Muscle layer of colon (tissue), 2 donors: ENCODE data around the gene PRIMA1.

Experiments
- H3K27ac ChIP-seq: one replicate; pipeline ENCODE4 v1.7.0; 2013; ENCODE audit warnings: low read depth, mild to moderate bottlenecking, low read length, moderate library complexity
- H3K27me3 ChIP-seq, 2 donors: one replicate each; pipeline ENCODE4 v1.7.0; 2013; ENCODE audit warnings: low read length in 2 of 2, mild to moderate bottlenecking in 2 of 2; ENCODE audit not compliant: insufficient read depth in 2 of 2, control insufficient read depth in 1 of 2
- H3K36me3 ChIP-seq: one replicate; pipeline ENCODE4 v1.7.0; 2013; ENCODE audit warnings: mild to moderate bottlenecking, low read length; ENCODE audit not compliant: insufficient read depth
- H3K4me1 ChIP-seq: one replicate; pipeline ENCODE4 v1.7.0; 2013; ENCODE audit warnings: mild to moderate bottlenecking, low read length; ENCODE audit not compliant: insufficient read depth
- H3K4me3 ChIP-seq, 2 donors: one replicate each; pipeline ENCODE4 v1.7.0; 2013; ENCODE audit warnings: low read length in 2 of 2, low read depth in 1 of 2, mild to moderate bottlenecking in 1 of 2, moderate library complexity in 1 of 2
- H3K9ac ChIP-seq: one replicate; pipeline ENCODE4 v1.7.0; 2013; ENCODE audit warnings: low read length
- H3K9me3 ChIP-seq: one replicate; pipeline ENCODE4 v1.7.0; 2013; ENCODE audit warnings: mild to moderate bottlenecking, low read length
- donor health status: abdominal sarcoma.
- donor health status: Adenocarcinoma of cecum.

PRIMA1 gene

DNA sequence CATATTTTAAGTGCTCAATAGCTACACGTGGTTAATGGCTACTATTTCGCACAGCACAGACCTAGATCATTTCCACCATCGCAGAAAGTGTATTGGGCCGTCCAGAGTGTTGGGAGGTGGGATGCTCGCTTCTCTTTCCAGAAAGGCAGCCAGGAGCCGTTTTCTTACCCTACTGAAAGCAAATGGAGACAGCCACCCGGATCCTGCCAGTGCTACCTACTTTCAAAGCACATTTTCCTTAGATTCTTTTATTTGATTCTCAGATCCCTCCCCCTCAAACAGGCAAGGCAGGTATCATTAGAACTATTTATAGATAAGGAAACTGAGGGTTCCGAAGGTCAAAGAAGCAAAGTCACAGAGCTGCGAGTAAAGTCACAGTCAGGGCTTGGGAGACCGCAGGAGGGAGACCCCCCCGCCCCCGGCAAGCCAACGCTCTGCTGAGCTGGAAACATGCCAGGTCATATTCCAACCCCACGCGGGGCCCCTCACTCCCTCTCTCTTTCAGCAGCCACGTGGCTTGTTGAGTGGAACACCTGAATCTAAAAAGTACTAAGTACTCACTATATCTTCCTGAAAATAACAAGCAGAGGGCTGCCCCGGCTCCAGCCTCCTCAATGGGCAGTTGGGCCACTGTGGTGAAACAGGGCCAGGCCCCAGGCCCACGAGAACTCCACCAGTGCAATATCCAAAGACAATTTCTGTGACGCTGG is 36.2 kb downstream of the PRIMA1 start:
- no peak overlapping the region for H3K27ac ChIP-seq
- no peak overlapping the region for H3K4me3 ChIP-seq
- no peaks in the 10 kb centered on the region for H3K36me3 ChIP-seq
- no peaks in the 10 kb centered on the region for H3K27me3 ChIP-seq
- H3K9ac ChIP-seq = no peak overlapping the region
- H3K4me1 ChIP-seq = peaks cover 26% of the 10 kb centered on the region
- no peaks in the 10 kb centered on the region for H3K9me3 ChIP-seq

DNA sequence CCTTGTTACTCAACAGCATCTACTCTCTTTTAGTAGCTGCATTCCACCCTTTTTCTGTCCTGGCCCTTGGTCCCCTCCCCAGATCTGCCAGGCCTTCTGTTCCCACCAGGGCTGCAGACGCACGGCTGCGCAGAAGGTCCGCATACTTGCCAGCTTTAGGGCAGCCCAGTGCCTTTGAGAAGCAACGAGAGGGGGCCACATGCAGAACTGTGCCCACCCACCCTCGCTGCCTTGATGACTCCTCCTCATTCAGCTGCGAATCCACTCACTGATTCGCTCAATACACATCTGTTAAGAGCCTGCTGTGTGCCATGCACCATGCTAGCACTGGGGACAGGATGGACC is 39.2 kb downstream of the PRIMA1 start:
- no peak overlapping the region for H3K9ac ChIP-seq

DNA sequence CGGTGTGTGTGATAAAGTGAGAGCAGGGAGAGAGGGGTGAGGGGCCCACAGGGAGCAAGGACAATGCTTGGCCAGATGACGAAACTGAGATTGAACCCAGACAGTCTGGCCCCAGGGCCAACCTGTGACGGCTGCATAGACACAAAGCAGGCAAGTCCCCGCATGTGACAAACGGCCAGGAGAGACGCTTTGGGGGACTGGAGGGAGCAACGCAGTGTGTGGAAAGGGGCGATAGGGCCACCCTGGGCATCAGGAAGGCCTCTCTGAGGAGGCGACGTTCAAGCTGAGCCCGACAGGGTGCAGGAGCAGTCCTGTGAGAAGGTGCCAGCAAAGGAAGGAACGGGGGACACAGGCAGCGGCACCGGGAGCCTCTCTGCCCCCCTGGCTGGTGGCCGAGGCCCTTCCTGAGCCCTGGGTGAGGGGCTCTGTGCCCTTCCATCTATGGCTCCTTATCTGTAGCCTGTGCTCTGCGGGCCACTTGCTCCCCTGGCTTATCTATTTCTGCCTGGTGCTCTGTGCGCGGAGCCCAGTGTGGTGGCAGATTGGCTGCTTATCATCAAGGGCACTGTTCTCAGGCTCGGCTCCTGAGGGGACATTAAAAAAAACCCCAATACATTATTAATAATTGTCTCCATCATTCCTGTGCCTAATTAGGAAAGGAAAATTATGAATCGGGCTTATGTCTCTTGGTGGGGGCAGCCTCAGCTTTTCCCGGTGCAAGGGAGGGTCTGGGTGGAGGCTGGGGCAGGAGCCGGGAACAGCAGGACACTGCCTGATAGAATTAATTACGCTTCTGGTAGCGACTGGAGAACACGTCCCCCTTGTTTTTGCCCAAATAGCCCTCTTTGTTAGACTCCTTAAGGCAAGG is 39.8 kb downstream of the PRIMA1 start:
- no peak overlapping the region for H3K9ac ChIP-seq
- H3K4me1 ChIP-seq = peaks cover 17% of the 10 kb centered on the region
- no peaks in the 10 kb centered on the region for H3K27me3 ChIP-seq
- H3K36me3 ChIP-seq = no peaks in the 10 kb centered on the region
- H3K9me3 ChIP-seq = no peaks in the 10 kb centered on the region
- H3K4me3 ChIP-seq = no peak overlapping the region
- no peak overlapping the region for H3K27ac ChIP-seq

More for the DNA sequence above, 39.2 kb downstream of the PRIMA1 start:
- Histone ChIP-seq H3K4me3 (no peak overlapping the region), H3K36me3 (no peaks in the 10 kb centered on the region), H3K4me1 (peaks cover 23% of the 10 kb centered on the region), H3K9me3 (no peaks in the 10 kb centered on the region), H3K27ac (no peak overlapping the region), H3K27me3 (no peaks in the 10 kb centered on the region)

DNA sequence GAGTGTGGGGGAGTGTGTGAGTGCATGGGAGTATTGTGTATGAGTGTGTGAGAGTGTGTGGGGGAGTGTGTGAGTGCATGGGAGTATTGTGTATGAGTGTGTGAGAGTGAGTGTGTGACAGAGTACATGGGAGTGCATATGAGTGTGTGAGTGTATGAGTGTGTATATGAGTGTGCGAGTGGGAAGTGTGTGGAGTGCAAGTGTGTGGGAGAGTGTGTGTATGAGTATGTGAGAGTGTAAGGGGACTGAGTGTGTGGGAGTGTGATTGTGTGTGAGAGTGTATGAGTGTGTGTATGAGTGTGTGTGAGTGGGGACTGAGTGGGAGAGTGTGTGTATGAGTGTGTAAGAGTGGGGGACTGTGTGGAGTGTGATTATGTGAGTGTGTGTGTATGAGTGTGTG is 40.7 kb downstream of the PRIMA1 start:
- Histone ChIP-seq H3K27me3 (no peaks in the 10 kb centered on the region), H3K27ac (no peak overlapping the region), H3K4me3 (no peak overlapping the region), H3K9me3 (no peaks in the 10 kb centered on the region), H3K36me3 (no peaks in the 10 kb centered on the region), H3K4me1 (peaks cover 10% of the 10 kb centered on the region), H3K9ac (no peak overlapping the region)

DNA sequence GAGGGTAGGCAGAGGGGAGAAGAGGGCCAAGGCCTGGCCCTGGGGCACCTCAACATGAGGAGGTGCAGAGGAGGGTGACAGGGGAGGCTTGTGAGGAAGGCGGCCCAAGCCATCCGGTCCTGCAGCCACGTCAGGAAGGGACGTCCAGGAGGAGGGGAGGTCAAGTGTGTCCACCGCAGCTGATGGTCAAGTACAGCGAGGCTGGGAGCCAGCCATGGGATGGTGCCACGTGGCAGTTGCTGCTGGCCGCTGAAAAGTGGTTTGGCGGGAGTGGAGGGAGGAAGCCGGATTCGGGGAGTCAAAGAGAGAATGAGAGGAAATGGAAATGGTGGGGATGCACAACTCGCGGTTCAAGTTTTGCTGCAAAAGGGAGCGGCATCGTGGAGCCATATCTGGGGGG is 41.2 kb downstream of the PRIMA1 start:
- no peaks in the 10 kb centered on the region for H3K9me3 ChIP-seq
- H3K9ac ChIP-seq = no peak overlapping the region
- H3K36me3 ChIP-seq = no peaks in the 10 kb centered on the region

DNA sequence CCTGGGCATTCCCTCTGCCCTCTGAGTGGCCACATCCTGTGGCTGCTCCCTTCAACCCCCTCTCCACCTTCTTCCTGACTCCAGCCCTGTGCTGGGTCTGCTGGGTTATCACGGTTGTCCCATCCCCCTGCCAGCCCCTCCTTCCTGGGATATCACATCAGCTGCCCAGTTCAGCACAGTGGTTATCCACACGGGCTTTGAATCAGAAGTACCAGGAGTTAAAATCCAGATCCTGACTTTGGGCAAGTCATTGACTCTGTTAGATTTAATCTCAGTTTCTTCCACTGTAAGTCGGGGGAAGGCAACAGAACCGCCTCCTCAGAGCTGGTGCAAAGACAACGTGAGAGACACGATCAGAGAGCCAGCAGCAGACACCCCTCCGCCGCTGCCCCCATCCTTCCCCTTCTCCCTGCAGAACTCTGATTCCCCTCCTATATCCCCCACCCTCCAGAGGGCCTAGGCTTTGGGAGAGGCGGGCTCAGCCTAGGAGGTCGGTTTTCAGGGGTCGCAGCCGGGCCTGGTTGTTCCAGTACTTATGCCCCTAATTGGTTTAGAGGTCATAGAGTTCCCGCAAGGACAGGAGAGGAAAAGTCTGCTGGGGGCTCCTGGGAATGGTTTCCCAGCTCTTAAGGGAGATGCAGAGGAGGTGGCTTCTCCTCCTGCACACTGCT is 42.5 kb downstream of the PRIMA1 start:
- peaks cover 12% of the 10 kb centered on the region for H3K4me1 ChIP-seq
- no peaks in the 10 kb centered on the region for H3K36me3 ChIP-seq
- no peaks in the 10 kb centered on the region for H3K9me3 ChIP-seq
- no peak overlapping the region for H3K4me3 ChIP-seq
- H3K9ac ChIP-seq = no peak overlapping the region
- H3K27ac ChIP-seq = no peak overlapping the region
- no peaks in the 10 kb centered on the region for H3K27me3 ChIP-seq

More for the DNA sequence above, 41.2 kb downstream of the PRIMA1 start:
- H3K27ac ChIP-seq = no peak overlapping the region
- no peak overlapping the region for H3K4me3 ChIP-seq
- peaks cover 11% of the 10 kb centered on the region for H3K4me1 ChIP-seq
- no peaks in the 10 kb centered on the region for H3K27me3 ChIP-seq

DNA sequence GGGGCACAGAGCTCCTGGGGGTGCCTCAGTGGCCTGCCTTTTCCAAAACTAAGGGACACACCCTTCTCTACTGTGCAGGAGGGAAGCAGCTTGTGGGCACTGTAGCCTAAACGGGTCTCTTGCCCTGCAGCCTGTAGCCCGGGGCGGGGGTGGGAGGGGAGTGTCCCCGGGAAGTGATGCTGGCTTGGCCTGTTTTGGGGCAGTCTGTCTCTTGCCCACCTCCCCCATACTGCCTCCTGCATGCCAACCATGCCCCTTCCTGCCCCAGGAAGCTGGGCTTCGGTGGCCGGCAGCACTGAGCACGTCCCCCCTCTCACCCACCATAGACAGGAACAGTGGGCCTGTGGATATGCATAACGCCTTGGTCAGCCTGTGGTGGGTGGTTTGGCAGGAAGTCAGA is 43.4 kb downstream of the PRIMA1 start:
- H3K27ac ChIP-seq = no peak overlapping the region
- peaks cover 12% of the 10 kb centered on the region for H3K4me1 ChIP-seq
- no peak overlapping the region for H3K4me3 ChIP-seq
- H3K9me3 ChIP-seq = no peaks in the 10 kb centered on the region
- H3K9ac ChIP-seq = no peak overlapping the region
- H3K27me3 ChIP-seq = no peaks in the 10 kb centered on the region
- no peaks in the 10 kb centered on the region for H3K36me3 ChIP-seq

DNA sequence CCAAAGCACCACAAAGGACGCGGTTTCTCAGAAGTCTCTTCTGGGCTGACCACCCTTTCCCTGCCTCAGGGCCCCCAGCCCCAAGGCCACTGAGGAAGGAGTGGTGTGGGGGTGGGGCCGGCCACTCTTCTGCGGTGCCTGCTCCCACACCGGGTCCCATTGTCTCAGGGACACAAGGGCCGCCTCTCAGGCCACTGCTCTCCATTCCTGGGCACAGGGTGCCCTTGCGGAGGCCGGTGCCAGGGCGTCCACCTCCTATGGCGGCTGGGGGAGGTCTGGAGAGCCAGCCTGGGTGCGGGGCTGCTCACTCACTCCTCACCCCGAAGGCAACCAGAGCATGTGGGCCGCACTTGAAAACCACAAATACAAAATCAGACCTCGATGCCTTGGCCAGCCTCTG is 44.1 kb downstream of the PRIMA1 start:
- H3K27ac ChIP-seq = no peak overlapping the region
- H3K36me3 ChIP-seq = no peaks in the 10 kb centered on the region
- no peaks in the 10 kb centered on the region for H3K27me3 ChIP-seq
- no peak overlapping the region for H3K9ac ChIP-seq
- H3K9me3 ChIP-seq = no peaks in the 10 kb centered on the region
- no peak overlapping the region for H3K4me3 ChIP-seq
- peaks cover 12% of the 10 kb centered on the region for H3K4me1 ChIP-seq

DNA sequence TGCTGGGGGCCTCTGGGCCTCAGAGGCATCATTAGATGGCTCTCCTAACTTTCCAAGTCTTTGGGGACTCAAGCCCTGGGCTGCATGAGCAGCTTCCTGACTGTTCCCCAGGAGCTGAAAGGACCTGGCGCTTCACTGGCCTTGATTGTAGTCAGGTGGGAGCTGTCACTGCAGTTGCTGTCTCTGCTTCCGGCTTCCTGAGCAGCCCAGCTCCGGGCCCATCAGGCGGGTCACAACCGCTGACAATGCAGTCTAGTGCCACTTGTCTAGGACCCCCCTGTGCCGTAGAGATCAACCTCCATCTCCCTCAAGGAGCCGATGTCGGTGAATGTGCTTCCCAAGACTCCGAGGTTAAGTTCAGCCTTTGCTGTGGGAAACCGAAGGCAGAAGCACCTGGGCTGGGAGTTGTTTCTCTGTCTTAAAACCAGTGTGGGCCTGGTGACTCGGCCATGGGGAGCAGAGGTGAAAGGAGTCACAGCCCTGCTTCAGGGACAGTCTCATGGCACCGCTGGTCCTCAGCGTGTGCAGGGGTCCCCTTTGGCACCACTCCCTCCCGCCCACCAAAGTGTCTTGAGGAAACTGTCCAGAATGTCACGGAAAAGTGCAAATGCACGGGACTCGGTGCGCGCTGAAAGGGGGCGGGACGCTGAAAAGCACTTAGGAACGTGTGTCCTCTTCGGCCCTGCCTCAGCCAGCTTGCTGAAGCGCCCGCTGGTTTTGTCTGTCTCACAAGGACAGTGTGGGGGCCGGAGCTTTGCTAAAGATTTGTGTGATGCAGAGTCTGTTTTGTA is 44.8 kb downstream of the PRIMA1 start:
- peaks cover 12% of the 10 kb centered on the region for H3K4me1 ChIP-seq
- H3K27ac ChIP-seq = no peak overlapping the region
- no peak overlapping the region for H3K9ac ChIP-seq
- no peaks in the 10 kb centered on the region for H3K36me3 ChIP-seq
- H3K4me3 ChIP-seq = no peak overlapping the region
- no peaks in the 10 kb centered on the region for H3K9me3 ChIP-seq
- H3K27me3 ChIP-seq = no peaks in the 10 kb centered on the region

DNA sequence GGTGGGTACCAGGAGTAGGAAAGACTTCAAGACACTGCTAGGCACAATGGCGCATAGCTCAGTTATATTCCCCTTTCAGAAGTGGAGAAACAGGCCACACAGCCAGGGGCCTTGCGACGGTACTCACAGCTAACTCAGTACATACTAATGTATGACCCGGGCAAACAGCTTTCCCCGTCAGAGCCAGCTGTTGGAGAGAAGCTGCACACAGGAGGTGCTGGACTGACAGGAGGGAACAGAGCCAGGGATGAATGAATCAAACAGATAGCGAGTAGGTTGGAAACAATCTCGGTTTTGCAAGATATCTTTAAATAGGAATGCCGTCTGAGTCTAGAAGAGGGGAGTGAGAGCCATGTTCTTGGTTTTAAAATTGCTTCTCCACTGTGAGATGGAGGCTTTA is 45.5 kb downstream of the PRIMA1 start:
- H3K9me3 ChIP-seq = no peaks in the 10 kb centered on the region
- H3K4me3 ChIP-seq = no peak overlapping the region
- H3K9ac ChIP-seq = no peak overlapping the region
- no peaks in the 10 kb centered on the region for H3K36me3 ChIP-seq
- H3K4me1 ChIP-seq = peaks cover 8% of the 10 kb centered on the region
- no peak overlapping the region for H3K27ac ChIP-seq
- H3K27me3 ChIP-seq = no peaks in the 10 kb centered on the region
